T-helper 1 cell (primary cell): Measurements from ENCODE around the gene LIN7C.

ENCODE experiments used
- DNase-seq, 5 donors: peaks; one replicate each; pipeline ENCODE4 v3.0.0-alpha.2; 2012 to 2020

LIN7C gene

DNA sequence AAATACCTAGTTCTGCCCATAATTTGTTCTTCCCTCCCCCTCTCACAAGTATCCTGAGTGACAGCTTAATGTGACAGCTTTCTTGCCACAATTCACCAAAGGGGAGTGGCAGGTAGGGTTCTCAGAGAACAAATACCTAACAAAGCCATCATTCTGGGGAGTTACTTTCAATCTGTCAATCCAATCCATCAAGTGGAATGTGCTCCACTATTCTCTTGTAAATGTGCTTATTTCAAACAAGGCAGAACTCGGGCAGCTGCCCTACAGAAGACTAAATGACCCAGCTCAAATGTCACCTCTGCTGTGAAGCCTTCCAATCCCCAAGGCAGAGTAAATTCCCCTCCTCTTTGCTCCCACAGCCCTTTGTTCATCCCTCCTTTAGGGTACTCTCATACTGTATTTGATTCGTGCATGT lies 61.8 kb downstream of the LIN7C start:
- no peak for DNase-seq
